Neural progenitor cell (in vitro differentiated cells): ENCODE measurements around the gene PRDM5.

ENCODE experiments used
- CTCF ChIP-seq: fragments of 200-600 bp; sonication (generic); IDR thresholded peaks from 2 replicates; pipeline ENCODE4 v1.5.1; 2017; ENCODE audit warnings: antibody characterized with exemption, mild to moderate bottlenecking
- EZH2 ChIP-seq: fragments of 200-600 bp; sonication (generic); IDR thresholded peaks from 2 replicates; pipeline ENCODE4 v1.6.1; 2017; ENCODE audit warnings: antibody characterized with exemption, mild to moderate bottlenecking, moderate library complexity
- EZH2phosphoT487 ChIP-seq: fragments of 200-600 bp; sonication (generic); IDR thresholded peaks from 2 replicates; pipeline ENCODE4 v1.6.1; 2017; ENCODE audit warnings: antibody characterized with exemption

- no peak for TF ChIP-seq CTCF
- no peak for TF ChIP-seq EZH2
- no peak for TF ChIP-seq EZH2phosphoT487
These were observed 1.9 kb downstream of the PRDM5 start for GRCh38 chr4:120920666-120921065.
